GM10847 (cell line): ENCODE data around the gene IGSF23.

Experiments used
- POLR2A ChIP-seq: IDR thresholded peaks from 2 replicates; pipeline ENCODE4 v1.6.1; 2011; ENCODE audit not compliant: insufficient read length; ENCODE audit errors: extremely low read depth

The IGSF23 gene

GRCh38 chr19:44623626-44624025 lies 10.3 kb downstream of the IGSF23 start:
- TF ChIP-seq POLR2A: no peak

- no peak for TF ChIP-seq POLR2A
Observed at GRCh38 chr19:44624840-44625354, 11.5 kb downstream of the IGSF23 start.

- no peak for TF ChIP-seq POLR2A
Observed at GRCh38 chr19:44626048-44626624, 12.8 kb downstream of the IGSF23 start.

- TF ChIP-seq POLR2A: no peak
Observed at GRCh38 chr19:44627631-44628030, 14.3 kb downstream of the IGSF23 start.

- TF ChIP-seq POLR2A: no peak
Observed at GRCh38 chr19:44628793-44629192, 15.4 kb downstream of the IGSF23 start.

- no peak for TF ChIP-seq POLR2A
Observed at GRCh38 chr19:44634785-44635184, 21.4 kb downstream of the IGSF23 start.

- TF ChIP-seq POLR2A: no peak
Observed at GRCh38 chr19:44635581-44636438, 22.4 kb downstream of the IGSF23 start.

GRCh38 chr19:44636439-44637389 lies 23.4 kb downstream of the IGSF23 start:
- TF ChIP-seq POLR2A: no peak

GRCh38 chr19:44637390-44637764 lies 24.0 kb downstream of the IGSF23 start:
- TF ChIP-seq POLR2A: no peak

- no peak for TF ChIP-seq POLR2A
Observed at GRCh38 chr19:44640518-44640917, 27.2 kb downstream of the IGSF23 start.

- no peak for TF ChIP-seq POLR2A
Observed at GRCh38 chr19:44641501-44642265, 28.3 kb downstream of the IGSF23 start.

GRCh38 chr19:44642377-44642776 lies 29.0 kb downstream of the IGSF23 start:
- no peak for TF ChIP-seq POLR2A

- no peak for TF ChIP-seq POLR2A
Observed at GRCh38 chr19:44643605-44644401, 30.4 kb downstream of the IGSF23 start, which contains the start of gene PVR. PVR (plus strand) TSS chr19:44643910; CDS start chr19:44644097, 187 bp downstream.
